Measurements from ENCODE around the gene IQCH.

DNA sequence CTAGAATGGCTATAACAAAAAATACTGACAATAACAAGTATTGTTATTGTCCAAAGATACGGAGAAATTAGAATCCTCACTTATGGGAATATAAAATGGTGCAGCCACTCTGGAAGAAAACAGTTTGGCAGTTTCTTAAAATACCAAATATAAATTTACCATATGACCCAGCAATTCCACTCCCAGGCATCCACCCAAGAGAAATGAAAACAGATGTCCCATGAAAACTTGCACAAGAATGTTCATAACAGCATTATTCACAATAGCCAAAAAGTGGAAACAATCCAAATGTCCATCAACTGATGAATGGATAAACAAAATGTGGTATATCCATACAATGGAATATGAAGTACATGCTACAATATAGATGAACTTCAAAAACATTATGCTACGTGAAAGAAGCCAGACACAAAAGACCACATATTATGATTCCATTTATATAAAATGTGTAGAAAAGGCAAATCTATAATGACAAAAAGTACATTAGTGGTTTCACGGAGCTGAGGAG, 9.6 kb upstream of the IQCH start:
- TF ChIP-seq, protein P1, sequence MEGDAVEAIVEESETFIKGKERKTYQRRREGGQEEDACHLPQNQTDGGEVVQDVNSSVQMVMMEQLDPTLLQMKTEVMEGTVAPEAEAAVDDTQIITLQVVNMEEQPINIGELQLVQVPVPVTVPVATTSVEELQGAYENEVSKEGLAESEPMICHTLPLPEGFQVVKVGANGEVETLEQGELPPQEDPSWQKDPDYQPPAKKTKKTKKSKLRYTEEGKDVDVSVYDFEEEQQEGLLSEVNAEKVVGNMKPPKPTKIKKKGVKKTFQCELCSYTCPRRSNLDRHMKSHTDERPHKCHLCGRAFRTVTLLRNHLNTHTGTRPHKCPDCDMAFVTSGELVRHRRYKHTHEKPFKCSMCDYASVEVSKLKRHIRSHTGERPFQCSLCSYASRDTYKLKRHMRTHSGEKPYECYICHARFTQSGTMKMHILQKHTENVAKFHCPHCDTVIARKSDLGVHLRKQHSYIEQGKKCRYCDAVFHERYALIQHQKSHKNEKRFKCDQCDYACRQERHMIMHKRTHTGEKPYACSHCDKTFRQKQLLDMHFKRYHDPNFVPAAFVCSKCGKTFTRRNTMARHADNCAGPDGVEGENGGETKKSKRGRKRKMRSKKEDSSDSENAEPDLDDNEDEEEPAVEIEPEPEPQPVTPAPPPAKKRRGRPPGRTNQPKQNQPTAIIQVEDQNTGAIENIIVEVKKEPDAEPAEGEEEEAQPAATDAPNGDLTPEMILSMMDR (IDR thresholded peaks at IDR 0.05) = no peak
- TF ChIP-seq POLR2A (IDR thresholded peaks at IDR 0.05) = no peak

Measured in body of pancreas (tissue), 4 donors.